SK-N-MC (cell line): ENCODE results near the gene BMS1.
"Not testable (repeated sequence)": the region's sequence is repeated elsewhere in the genome, so short reads cannot be mapped to it uniquely, and the experiment has no call there.

Source experiments
- DNase-seq: peaks from one replicate; pipeline ENCODE4 v3.0.0-alpha.2; 2011; ENCODE audit warnings: low read depth, low spot score
- H3K27ac ChIP-seq: fragments of 200-600 bp; sonication (generic); 2 replicates; pipeline ENCODE4 v1.5.1; 2016; ENCODE audit warnings: mixed run types
- H3K36me3 ChIP-seq: fragments of 200-600 bp; sonication (generic); 2 replicates; pipeline ENCODE4 v1.6.1; 2017; ENCODE audit warnings: antibody characterized with exemption, low read length, mixed read lengths; ENCODE audit not compliant: insufficient read depth
- H3K4me3 ChIP-seq: fragments of 200-600 bp; sonication (generic); 2 replicates; pipeline ENCODE4 v1.5.1; 2016
- H3K9ac ChIP-seq: fragments of 200-600 bp; sonication (generic); 2 replicates; pipeline ENCODE4 v1.8.0; 2017; ENCODE audit warnings: mixed run types, mixed read lengths; ENCODE audit not compliant: insufficient read length
- H3K9me3 ChIP-seq: fragments of 200-600 bp; sonication (generic); 2 replicates; pipeline ENCODE4 v1.6.1; 2017; ENCODE audit warnings: low read depth, mild to moderate bottlenecking, antibody characterized with exemption, low read length, moderate library complexity, mixed read lengths
- EZH2 ChIP-seq: fragments of 200-600 bp; sonication (generic); IDR thresholded peaks from one replicate; pipeline ENCODE4 v1.6.1; 2017; ENCODE audit warnings: antibody characterized with exemption
- FOXP2 ChIP-seq: optimal IDR thresholded peaks from 2 replicates; pipeline ENCODE3; 2011; ENCODE audit warnings: mild to moderate bottlenecking, moderate library complexity; ENCODE audit not compliant: insufficient read depth; ENCODE audit errors: extremely low read length, control extremely low read depth
- POLR2AphosphoS5 ChIP-seq: IDR thresholded peaks from 2 replicates; pipeline ENCODE4 v1.6.1; 2012; ENCODE audit warnings: mild to moderate bottlenecking, low read depth, low read length, borderline replicate concordance

The BMS1 gene, protein sequence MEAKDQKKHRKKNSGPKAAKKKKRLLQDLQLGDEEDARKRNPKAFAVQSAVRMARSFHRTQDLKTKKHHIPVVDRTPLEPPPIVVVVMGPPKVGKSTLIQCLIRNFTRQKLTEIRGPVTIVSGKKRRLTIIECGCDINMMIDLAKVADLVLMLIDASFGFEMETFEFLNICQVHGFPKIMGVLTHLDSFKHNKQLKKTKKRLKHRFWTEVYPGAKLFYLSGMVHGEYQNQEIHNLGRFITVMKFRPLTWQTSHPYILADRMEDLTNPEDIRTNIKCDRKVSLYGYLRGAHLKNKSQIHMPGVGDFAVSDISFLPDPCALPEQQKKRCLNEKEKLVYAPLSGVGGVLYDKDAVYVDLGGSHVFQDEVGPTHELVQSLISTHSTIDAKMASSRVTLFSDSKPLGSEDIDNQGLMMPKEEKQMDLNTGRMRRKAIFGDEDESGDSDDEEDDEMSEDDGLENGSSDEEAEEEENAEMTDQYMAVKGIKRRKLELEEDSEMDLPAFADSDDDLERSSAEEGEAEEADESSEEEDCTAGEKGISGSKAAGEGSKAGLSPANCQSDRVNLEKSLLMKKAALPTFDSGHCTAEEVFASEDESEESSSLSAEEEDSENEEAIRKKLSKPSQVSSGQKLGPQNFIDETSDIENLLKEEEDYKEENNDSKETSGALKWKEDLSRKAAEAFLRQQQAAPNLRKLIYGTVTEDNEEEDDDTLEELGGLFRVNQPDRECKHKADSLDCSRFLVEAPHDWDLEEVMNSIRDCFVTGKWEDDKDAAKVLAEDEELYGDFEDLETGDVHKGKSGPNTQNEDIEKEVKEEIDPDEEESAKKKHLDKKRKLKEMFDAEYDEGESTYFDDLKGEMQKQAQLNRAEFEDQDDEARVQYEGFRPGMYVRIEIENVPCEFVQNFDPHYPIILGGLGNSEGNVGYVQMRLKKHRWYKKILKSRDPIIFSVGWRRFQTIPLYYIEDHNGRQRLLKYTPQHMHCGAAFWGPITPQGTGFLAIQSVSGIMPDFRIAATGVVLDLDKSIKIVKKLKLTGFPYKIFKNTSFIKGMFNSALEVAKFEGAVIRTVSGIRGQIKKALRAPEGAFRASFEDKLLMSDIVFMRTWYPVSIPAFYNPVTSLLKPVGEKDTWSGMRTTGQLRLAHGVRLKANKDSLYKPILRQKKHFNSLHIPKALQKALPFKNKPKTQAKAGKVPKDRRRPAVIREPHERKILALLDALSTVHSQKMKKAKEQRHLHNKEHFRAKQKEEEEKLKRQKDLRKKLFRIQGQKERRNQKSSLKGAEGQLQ

DNA sequence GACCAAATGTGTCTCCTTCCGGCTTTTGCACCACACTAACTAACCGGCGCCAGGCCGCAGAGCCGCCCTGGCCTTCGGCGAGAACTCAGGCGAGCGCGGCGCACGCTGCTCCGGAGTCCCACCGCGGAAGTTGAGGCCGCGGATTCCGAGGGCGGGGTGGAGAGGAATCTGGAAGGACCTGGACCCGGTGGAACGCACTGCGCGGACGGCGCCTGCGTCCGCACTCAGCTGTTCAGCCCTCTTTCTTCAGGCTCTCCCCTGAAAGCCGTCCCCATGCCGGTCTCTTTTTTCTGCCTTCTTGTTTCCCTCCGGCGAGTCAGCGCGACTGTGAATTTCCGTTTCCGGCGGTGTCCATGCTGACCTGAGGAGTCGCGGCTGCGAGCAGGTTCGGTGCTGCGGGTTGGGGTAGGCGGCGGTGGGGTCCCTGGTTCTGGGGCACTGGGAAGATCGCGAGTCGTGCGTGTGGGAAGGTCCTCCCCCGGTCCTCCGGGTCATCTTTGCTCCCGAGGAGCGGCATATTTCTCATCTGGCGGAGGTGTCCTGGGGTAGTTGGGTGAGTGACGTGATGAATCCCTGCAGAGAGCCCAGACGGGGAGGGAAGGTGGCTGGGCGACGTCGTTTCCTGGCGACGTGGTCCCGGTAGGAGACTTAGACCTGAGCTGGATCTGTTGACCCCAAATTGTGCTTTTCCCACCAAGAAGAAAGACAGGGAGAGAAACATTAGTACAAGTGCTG is at the start of gene BMS1:
BMS1 (plus strand) TSS at position 350 of the 735 bp plus-strand sequence. CDS start 1,600 bp downstream, outside the sequence.
- H3K9me3 ChIP-seq: no peaks in the 10 kb centered on the region
- H3K4me3 ChIP-seq: peak within 1 kb of the TSS; percentile 84
- peaks cover 20% of the 10 kb centered on the region; the same call in 1 of the 2 replicates for H3K36me3 ChIP-seq
- DNase-seq: peak; percentile 44
- peak within 1 kb of the TSS; percentile 60 for H3K27ac ChIP-seq
- H3K9ac ChIP-seq: peak within 1 kb of the TSS; percentile 79
- TF ChIP-seq EZH2 (no peak), POLR2AphosphoS5 (peak; percentile 89), FOXP2 (no peak)

DNA sequence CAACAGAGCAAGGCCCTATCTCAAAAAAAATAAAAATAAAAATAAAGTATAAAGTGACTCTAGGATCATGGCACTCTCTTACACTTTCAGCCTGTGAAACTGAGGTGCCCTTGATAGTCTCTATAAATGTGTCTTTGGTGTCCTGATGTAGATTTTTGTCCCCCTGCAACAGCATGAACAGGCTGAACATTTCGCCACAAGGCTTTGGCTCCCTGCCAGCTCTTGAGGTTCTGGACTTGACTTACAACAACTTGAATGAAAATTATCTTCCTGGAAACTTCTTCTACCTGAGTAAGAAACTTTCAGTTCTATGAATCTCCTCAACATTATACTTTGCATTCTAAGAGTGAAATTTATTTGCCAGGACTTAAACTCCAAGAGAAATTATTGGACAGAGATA is 48.1 kb upstream of the BMS1 start:
- TF ChIP-seq FOXP2 (no peak), POLR2AphosphoS5 (no peak), EZH2 (no peak)
- no peak overlapping the region for H3K27ac ChIP-seq
- DNase-seq: no peak
- no peak overlapping the region for H3K4me3 ChIP-seq
- H3K9me3 ChIP-seq: no peaks in the 10 kb centered on the region
- no peaks in the 10 kb centered on the region for H3K36me3 ChIP-seq
- no peak overlapping the region for H3K9ac ChIP-seq

DNA sequence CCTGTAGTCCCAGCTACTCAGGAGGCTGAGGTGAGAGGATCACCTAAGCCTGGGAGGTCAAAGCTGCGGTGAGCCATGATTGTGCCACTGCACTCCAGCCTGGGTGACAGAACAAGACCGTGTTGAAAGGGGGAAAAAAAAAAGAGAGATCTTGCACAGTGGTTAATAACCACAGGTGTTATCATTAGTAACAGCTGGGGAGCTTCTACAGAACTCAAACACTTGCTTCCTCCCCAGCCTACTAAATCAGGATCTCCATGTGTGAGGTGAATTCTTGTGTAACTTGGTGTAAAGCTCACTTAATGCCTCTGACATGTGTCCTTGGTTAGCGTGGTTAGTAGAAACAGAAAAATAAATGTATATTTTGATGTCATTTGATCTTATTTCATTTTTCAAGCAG is 43.9 kb upstream of the BMS1 start:
- H3K9ac ChIP-seq: no peak overlapping the region
- TF ChIP-seq FOXP2 (no peak), POLR2AphosphoS5 (no peak), EZH2 (no peak)
- no peaks in the 10 kb centered on the region for H3K9me3 ChIP-seq
- H3K36me3 ChIP-seq: no peaks in the 10 kb centered on the region
- no peak for DNase-seq
- H3K4me3 ChIP-seq: no peak overlapping the region
- H3K27ac ChIP-seq: no peak overlapping the region

DNA sequence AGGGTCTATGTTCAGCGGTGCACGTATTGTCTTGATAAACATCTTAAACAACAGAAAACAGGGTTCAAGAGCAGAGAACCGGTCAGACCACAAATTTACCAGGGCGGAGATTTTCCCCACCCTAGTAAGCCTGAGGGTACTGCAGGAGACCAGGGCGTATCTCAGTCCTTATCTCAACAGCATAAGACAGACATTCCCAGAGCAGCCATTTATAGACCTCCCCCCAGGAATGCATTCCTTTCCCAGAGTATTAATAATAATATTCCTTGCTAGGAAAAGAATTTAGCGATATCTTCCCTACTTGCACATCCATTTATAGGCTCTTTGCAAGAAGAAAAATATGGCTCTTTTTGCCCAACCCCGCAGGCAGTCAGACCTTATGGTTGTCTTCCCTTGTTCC is 41.1 kb upstream of the BMS1 start:
- not testable (repeated sequence) for H3K9me3 ChIP-seq, DNase-seq, H3K27ac ChIP-seq, H3K9ac ChIP-seq, H3K4me3 ChIP-seq, H3K36me3 ChIP-seq

DNA sequence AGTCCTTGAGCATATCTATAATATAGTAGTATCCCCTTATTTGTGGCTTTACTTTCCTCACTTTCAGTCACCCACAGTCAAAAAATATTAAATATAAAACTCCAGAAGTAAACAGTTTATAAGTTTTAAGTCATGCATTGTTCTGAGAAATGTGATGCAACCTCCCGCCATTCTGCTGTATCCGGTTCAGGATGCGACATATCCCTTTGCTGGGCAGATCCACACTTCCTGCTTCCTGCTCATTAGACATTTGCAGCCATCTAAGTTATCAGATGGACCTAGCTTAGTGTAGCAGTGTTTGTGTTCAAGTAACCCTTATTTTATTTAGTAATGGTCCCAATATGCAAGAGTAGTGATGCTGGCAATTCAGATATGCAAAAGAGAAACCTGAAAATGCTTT is 38.9 kb upstream of the BMS1 start:
- Histone ChIP-seq H3K9ac (no peak overlapping the region), H3K27ac (no peak overlapping the region), H3K36me3 (no peaks in the 10 kb centered on the region), H3K4me3 (no peak overlapping the region), H3K9me3 (no peaks in the 10 kb centered on the region)
- DNase-seq: no peak
- no peak for TF ChIP-seq POLR2AphosphoS5
- no peak for TF ChIP-seq FOXP2
- TF ChIP-seq EZH2: no peak

DNA sequence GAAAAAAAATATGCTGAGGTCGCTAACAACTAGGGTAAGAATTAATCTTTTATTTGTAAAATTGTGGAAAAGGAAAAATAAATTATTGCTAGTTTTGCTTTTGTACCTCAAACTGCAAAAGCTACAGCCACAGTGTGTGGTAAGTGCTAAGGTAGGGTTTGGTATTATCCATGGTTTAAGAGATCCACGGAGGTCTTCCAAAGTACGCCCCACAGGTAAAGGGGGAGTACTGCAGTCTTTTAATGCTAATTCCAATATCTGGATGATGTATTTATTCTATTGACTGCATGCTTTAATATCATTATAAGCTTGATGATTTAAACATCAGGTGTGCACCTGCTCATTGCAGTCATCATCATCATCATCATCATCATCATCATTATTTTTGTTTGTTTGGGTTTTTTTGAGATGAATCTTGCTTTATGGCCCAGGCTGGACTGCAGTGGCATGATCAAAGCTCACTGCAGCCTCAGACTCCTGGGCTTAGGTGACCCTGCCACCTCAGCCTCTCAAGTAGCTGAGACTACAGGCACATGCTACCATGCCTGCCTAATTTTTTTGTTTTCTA is 38.4 kb upstream of the BMS1 start:
- no peak for DNase-seq
- Histone ChIP-seq H3K36me3 (no peaks in the 10 kb centered on the region), H3K9ac (no peak overlapping the region), H3K27ac (no peak overlapping the region), H3K9me3 (no peaks in the 10 kb centered on the region), H3K4me3 (no peak overlapping the region)
- TF ChIP-seq EZH2 (no peak), POLR2AphosphoS5 (no peak), FOXP2 (no peak)

DNA sequence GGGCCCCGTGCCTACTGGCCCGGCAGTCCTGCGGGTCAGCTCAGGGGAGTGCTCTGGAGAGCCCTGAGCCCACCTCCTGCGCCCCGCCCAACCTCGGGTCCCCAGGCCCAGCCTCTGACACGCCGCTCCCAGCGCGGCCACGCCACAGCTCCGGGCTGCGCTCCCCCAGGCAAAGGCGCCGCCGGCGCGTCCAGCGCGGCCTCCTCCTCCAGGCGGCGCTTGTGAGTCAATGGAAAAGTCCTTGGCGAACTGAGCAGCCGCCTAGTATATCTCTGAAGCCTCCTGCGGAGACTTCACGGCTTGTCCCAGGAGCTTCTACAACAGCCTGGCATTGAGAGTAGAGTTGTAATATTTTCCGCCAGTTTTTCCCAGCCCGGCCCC is 29.5 kb upstream of the BMS1 start:
- TF ChIP-seq POLR2AphosphoS5 (no peak), EZH2 (no peak), FOXP2 (no peak)
- DNase-seq: no peak
- no peak overlapping the region for H3K9ac ChIP-seq
- no peaks in the 10 kb centered on the region for H3K9me3 ChIP-seq
- H3K27ac ChIP-seq: no peak overlapping the region
- no peaks in the 10 kb centered on the region for H3K36me3 ChIP-seq
- H3K4me3 ChIP-seq: peak overlapping the region; percentile 61
